ENCODE data around the gene TEX51.

Gene TEX51

GRCh38 chr2:126940331-126940730 lies 41.6 kb downstream of the TEX51 start:
- in situ Hi-C loops (cut with MboI; ENCODE audit: low pct_unique_long_range_greater_than_20kb, low sequenced_read_pairs) = no loop called here
- DNase-seq = no peak

- DNase-seq = no peak
- in situ Hi-C loops (cut with MboI; ENCODE audit: low pct_unique_long_range_greater_than_20kb, low sequenced_read_pairs) = no loop called here
These were observed 43.9 kb downstream of the TEX51 start for GRCh38 chr2:126942427-126943203.

- in situ Hi-C loops (cut with MboI; ENCODE audit: low pct_unique_long_range_greater_than_20kb, low sequenced_read_pairs) = no loop called here
- DNase-seq = no peak
These were observed 45.1 kb downstream of the TEX51 start for GRCh38 chr2:126943612-126944348.

GRCh38 chr2:126945118-126945517 lies 46.4 kb downstream of the TEX51 start:
- in situ Hi-C loops (cut with MboI; ENCODE audit: low pct_unique_long_range_greater_than_20kb, low sequenced_read_pairs) = no loop called here
- DNase-seq = no peak

GRCh38 chr2:126946318-126947102 lies 47.8 kb downstream of the TEX51 start:
- in situ Hi-C loops (cut with MboI; ENCODE audit: low pct_unique_long_range_greater_than_20kb, low sequenced_read_pairs) = no loop called here
- DNase-seq = no peak

- no peak for DNase-seq
- in situ Hi-C loops (cut with MboI; ENCODE audit: low pct_unique_long_range_greater_than_20kb, low sequenced_read_pairs) = no loop called here
These were observed 48.4 kb downstream of the TEX51 start for GRCh38 chr2:126947103-126947429.

GRCh38 chr2:126949775-126950174 lies 51.1 kb downstream of the TEX51 start:
- no peak for DNase-seq
- in situ Hi-C loops (cut with MboI; ENCODE audit: low pct_unique_long_range_greater_than_20kb, low sequenced_read_pairs) = no loop called here

GRCh38 chr2:126950504-126950903 lies 51.8 kb downstream of the TEX51 start:
- DNase-seq = no peak
- in situ Hi-C loops (cut with MboI; ENCODE audit: low pct_unique_long_range_greater_than_20kb, low sequenced_read_pairs) = no loop called here

Data from KBM-7 (cell line).